Thyroid gland (tissue), 4 donors: ENCODE results near the gene PRSS21.

ENCODE experiments used
- CTCF ChIP-seq, 6 experiments: fragments of 200-600 bp in 3 of 6; fragments of 450-650 bp in 3 of 6; sonication (generic) in 3 of 6; IDR thresholded peaks; one replicate each; pipeline ENCODE4 v1.5.1; 2016 to 2019; ENCODE audit warnings: antibody characterized with exemption in 6 of 6, mild to moderate bottlenecking in 2 of 6, inconsistent platforms in 1 of 6, moderate library complexity in 1 of 6
- POLR2A ChIP-seq, 2 donors: fragments of 450-650 bp; IDR thresholded peaks; one replicate each; pipeline ENCODE4 v1.6.1; 2017; ENCODE audit warnings: antibody characterized with exemption in 2 of 2, mild to moderate bottlenecking in 2 of 2, moderate library complexity in 1 of 2

- TF ChIP-seq CTCF (IDR thresholded peaks at IDR 0.05) = no peak
- TF ChIP-seq POLR2A (IDR thresholded peaks at IDR 0.05) = no peak
These were observed 11.4 kb downstream of the PRSS21 start for GRCh38 chr16:2828521-2828840.
